Adrenal gland (tissue), 12 donors: ENCODE results near the gene HOXC13. TPM values are rescaled to one million over a fixed set of nuclear protein-coding genes. Genes with fewer than 3 reads are reported as not detected.

Experiments
- DNase-seq, 7 donors: peaks; one replicate each; pipeline ENCODE4 v3.0.0-alpha.2; 2019 to 2020
- H3K27ac ChIP-seq, 5 donors: fragments of 200-600 bp; sonication (generic) in 4 of 5; 1 replicate in 3 of 5; 2 replicates in 2 of 5; pipeline versions ENCODE4 v1.5.1 to v1.8.0; 2016 to 2020; ENCODE audit warnings: mild to moderate bottlenecking in 1 of 5
- H3K27me3 ChIP-seq: fragments of 200-600 bp; 2 replicates; pipeline ENCODE4 v1.8.0; 2021
- H3K36me3 ChIP-seq, 2 donors: fragments of 200-600 bp; replicated peaks in 1 of 2; 1 replicate in 1 of 2; 2 replicates in 1 of 2; pipeline versions ENCODE4 v1.5.1 to v1.8.0; 2018 to 2022
- H3K4me1 ChIP-seq, 2 donors: fragments of 200-600 bp; replicated peaks in 1 of 2; 1 replicate in 1 of 2; 2 replicates in 1 of 2; pipeline versions ENCODE4 v1.5.1 to v1.8.0; 2018 to 2021
- H3K4me3 ChIP-seq, 4 donors: fragments of 200-600 bp; sonication (generic) in 3 of 4; one replicate each; pipeline ENCODE4 v1.5.1; 2016 to 2018
- H3K9me3 ChIP-seq, 3 donors: fragments of 200-600 bp; sonication (generic) in 1 of 3; replicated peaks in 1 of 3; 1 replicate in 2 of 3; 2 replicates in 1 of 3; pipeline versions ENCODE4 v1.5.1 to v1.8.0; 2016 to 2021
- POLR2A ChIP-seq, 2 donors: fragments of 450-650 bp; IDR thresholded peaks; one replicate each; pipeline ENCODE4 v1.6.1; 2017; ENCODE audit warnings: antibody characterized with exemption in 2 of 2, mild to moderate bottlenecking in 2 of 2, moderate library complexity in 1 of 2
- WGBS, 4 donors: extraction: QIAGEN DNeasy Blood & Tissue Kit in 2 of 4; methylation state at CpG; one replicate each; pipeline versions ENCODE4 v1.1.5 to v1.1.7; 2013 to 2017; 5-methylcytosine and 5-hydroxymethylcytosine counted together
- intact Hi-C, 2 donors: fragments of 100-400 bp; cut with DNase I; formaldehyde crosslinking; loops; one replicate each; pipeline versions ENCODE4 v1.14.1 to v1.15.0; 2022 to 2023
- polyA plus RNA-seq, 3 donors: library from polyadenylated mRNA; stranded (reverse); fragments of 200-250 nt in 2 of 3; fragments of 350-450 nt in 1 of 3; fragmentation: Illumina TruSeq in 1 of 3; extraction: RNeasy Lipid Tissue Mini Kit (QIAGEN cat#74804) in 1 of 3; gene quantifications; one replicate each; pipeline ENCODE4 v1.2.3, GENCODE V29; 2013 to 2014
- total RNA-seq, 9 donors: library from RNA; depleted of rRNA in 4 of 9; stranded (reverse); fragments of >200 nt in 4 of 9; fragments of 120-200 nt in 1 of 9; fragmentation: NEBNext Ultra II Directional in 1 of 9; extraction: Animal tissue kit (Norgen Biotek cat#: 25700) in 1 of 9; gene quantifications; one replicate each; pipeline versions ENCODE4 v1.1.0 to v1.2.4, GENCODE V29; 2013 to 2023
- TF ChIP-seq, protein P1 (sequence below), 6 experiments: fragments of 450-650 bp in 4 of 6; fragments of 200-600 bp in 2 of 6; sonication (generic) in 1 of 6; IDR thresholded peaks; 1 replicate in 5 of 6; 2 replicates in 1 of 6; pipeline versions ENCODE4 v1.5.1 to v1.8.0; 2016 to 2021; ENCODE audit warnings: antibody characterized with exemption in 6 of 6, mild to moderate bottlenecking in 2 of 6, moderate library complexity in 1 of 6
- donor health status: healthy with polysubstance abuse.
- donor health status: Bipolar disorder and iron deficiency.
- donor health status: DM: yes; HTN: yes; CAD: no.
- donor health status: DM: no; HTN: no; CAD: no.
- donor health status: DM: no; HTN: no; CAD: no.
- donor health status: DM: yes; HTN: yes; CAD: no.

HOXC13 gene
- total and polyA plus RNA-seq, 12 donors, result 0.11 TPM; not detected in 11

DNA sequence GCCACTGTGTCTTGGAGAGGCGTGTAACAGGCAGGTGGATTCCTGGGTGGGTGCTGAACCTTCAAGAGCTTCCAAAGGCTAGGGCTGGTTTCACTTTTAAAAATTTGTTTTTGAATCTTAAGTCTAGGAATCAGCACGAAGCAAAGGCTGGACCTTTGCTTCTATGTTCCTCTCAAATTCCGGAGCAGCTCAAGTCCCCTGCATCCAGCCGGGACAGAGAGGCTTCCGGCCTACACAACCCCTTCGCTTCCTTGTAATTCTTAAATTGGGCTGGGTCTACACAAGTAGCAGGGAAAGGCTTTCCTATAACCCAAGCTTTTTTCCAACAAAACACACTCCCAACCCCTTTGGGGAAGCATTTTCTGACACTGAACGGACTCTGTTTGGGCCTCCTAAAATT lies 24.4 kb downstream of the HOXC13 start:
- Histone ChIP-seq H3K4me3 (no peak overlapping the region), H3K9me3 (no peaks in the 10 kb centered on the region), H3K4me1 (peaks cover 0 to 3% of the 10 kb centered on the region in 2 donors), H3K36me3 (no peaks in the 10 kb centered on the region), H3K27me3 (peaks cover 100% of the 10 kb centered on the region), H3K27ac (no peak overlapping the region)
- intact Hi-C loops, result loop anchor here in 1 of 2 donors (10.0 kb wide), 1 partner anchor 258 kb away; no protein-coding TSS in a partner anchor
- TF ChIP-seq, protein P1, sequence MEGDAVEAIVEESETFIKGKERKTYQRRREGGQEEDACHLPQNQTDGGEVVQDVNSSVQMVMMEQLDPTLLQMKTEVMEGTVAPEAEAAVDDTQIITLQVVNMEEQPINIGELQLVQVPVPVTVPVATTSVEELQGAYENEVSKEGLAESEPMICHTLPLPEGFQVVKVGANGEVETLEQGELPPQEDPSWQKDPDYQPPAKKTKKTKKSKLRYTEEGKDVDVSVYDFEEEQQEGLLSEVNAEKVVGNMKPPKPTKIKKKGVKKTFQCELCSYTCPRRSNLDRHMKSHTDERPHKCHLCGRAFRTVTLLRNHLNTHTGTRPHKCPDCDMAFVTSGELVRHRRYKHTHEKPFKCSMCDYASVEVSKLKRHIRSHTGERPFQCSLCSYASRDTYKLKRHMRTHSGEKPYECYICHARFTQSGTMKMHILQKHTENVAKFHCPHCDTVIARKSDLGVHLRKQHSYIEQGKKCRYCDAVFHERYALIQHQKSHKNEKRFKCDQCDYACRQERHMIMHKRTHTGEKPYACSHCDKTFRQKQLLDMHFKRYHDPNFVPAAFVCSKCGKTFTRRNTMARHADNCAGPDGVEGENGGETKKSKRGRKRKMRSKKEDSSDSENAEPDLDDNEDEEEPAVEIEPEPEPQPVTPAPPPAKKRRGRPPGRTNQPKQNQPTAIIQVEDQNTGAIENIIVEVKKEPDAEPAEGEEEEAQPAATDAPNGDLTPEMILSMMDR (IDR thresholded peaks at IDR 0.05), result no peak
- no peak for TF ChIP-seq POLR2A (IDR thresholded peaks at IDR 0.05)
- DNase-seq, result no peak
- WGBS, 4 donors, result 31 to 53% (median 37%) methylated on average over 7 of the region's 7 CpGs

DNA sequence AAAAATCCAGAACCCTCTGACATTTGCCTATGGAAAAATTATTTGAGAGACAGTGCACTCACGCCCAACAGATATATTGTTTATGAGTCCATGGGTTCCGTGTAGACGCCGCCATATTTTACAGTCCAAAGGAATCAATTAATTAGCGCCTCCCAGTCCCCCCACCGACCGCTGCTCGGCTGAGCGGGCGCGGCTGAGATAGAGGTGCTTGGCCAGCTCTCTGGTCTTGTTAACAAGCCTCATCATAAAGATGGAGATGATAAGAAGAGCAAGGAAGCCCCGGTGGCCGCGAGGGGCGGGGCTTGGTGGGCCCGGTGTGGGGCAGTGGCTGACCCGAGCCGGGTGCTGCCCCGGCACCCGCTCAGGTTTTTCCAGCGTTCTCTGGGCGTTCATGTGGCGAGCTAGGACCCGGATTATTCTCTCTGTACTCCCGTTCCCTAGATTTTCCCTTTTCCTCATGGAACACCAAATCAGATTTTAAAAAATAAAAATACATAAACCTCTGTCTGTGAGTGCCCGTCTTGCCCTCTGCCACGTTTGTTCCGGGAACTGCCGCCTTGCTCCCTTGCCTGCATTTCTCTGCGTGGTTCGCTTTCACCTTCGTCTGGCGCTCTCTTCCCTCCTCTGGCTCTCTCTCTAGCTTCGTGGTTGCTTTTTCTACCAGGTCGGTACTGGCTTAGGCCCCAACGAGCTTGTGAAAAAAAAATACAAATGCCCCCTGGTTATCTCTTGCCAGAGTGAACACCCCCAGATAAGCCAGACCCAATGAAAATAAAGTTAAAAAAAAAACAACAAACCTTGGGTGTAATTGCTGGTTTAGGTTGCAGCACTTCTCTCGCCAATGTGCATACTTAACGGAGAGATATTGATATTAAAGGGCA lies 25.0 kb downstream of the HOXC13 start:
- WGBS, 4 donors, result 11 to 20% (median 15%) methylated on average over 37 to 38 of the region's 38 CpGs
- no peak for DNase-seq
- Histone ChIP-seq H3K36me3 (no peaks in the 10 kb centered on the region), H3K4me3 (no peak overlapping the region), H3K27ac (no peak overlapping the region), H3K9me3 (no peaks in the 10 kb centered on the region), H3K27me3 (peaks cover 100% of the 10 kb centered on the region), H3K4me1 (peaks cover 0 to 3% of the 10 kb centered on the region in 2 donors)
- TF ChIP-seq, protein P1 (IDR thresholded peaks at IDR 0.05), result no peak
- TF ChIP-seq POLR2A (IDR thresholded peaks at IDR 0.05), result no peak
- intact Hi-C loops, result loop anchor here in 1 of 2 donors (10.0 kb wide), 1 partner anchor 259 kb away; no protein-coding TSS in a partner anchor

DNA sequence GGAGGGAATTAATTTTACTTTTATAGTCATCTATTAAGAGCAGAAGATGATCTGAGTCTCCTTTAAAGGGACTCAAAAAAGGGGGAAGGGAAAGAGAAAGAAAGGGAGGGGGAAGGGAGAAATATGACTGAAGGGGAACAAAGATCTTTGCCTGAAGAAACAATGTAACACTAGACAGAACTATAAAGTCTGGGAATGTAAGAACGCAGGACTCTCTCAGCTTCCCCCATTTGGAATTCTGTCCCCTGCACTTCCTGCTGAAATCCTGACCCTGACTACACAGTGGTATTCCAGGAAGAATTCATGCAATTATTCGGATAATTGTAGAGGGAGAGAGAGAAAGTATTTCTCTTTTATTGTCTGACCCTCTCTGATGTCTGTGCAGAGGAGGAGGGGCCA lies 25.7 kb downstream of the HOXC13 start:
- H3K4me3 ChIP-seq, result no peak overlapping the region
- H3K27ac ChIP-seq, result no peak overlapping the region
- no peaks in the 10 kb centered on the region for H3K9me3 ChIP-seq
- H3K4me1 ChIP-seq, result peaks cover 0 to 3% of the 10 kb centered on the region in 2 donors
- WGBS, 4 donors, result 12 to 22% (median 19%) methylated on average over 2 of the region's 2 CpGs
- H3K36me3 ChIP-seq, result no peaks in the 10 kb centered on the region
- no peak for DNase-seq
- peaks cover 99% of the 10 kb centered on the region for H3K27me3 ChIP-seq
- TF ChIP-seq POLR2A (IDR thresholded peaks at IDR 0.05), result no peak
- TF ChIP-seq, protein P1 (IDR thresholded peaks at IDR 0.05), result no peak
- intact Hi-C loops, result loop anchor here in 1 of 2 donors (10.0 kb wide), 1 partner anchor 260 kb away; no protein-coding TSS in a partner anchor

DNA sequence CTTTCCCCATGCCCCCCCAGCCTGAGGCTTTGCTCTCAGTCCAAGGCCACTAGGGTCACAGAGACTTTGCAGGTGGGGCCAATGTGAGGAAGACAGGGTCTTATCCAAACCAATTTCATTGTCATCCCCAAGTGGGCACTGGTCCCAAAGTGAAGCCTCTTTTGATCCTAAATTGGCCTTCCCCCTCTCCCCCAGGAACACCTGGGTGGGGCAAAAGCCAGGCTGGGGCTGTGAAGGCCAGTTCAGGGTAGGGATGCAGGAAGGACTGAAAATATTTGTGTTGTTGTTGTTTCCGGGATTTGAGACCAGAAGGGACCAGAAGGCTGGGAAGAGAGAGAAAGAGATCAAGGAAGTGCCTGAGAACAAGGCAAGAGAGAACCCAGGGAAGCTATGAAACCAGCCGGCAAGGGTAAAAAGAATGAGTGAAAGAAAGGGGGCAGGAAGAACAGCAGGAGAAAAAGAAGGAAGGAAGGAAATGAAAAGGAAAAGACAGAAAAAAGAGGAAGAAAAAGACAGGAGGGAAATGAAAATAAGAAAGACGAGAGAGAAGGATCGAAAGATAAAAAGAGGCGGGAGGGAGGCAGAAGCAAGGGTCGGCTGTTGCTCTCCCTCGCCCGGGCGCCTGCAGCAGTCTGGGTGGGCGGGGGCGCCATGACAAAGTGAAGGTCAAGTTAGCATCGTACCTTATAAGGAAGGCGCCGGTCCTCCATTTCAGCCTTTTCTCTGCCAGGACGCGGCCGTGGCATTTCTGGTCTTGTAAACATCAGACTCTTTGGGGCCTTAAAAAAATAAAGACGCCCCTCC lies 26.9 kb downstream of the HOXC13 start:
- Histone ChIP-seq H3K27me3 (peaks cover 99% of the 10 kb centered on the region), H3K36me3 (no peaks in the 10 kb centered on the region), H3K9me3 (no peaks in the 10 kb centered on the region), H3K4me3 (no peak overlapping the region), H3K4me1 (peaks cover 0 to 3% of the 10 kb centered on the region in 2 donors), H3K27ac (no peak overlapping the region)
- 4 to 5% (median 4%) methylated on average over 18 of the region's 18 CpGs for WGBS, 4 donors
- intact Hi-C loops, result loop anchor here in 1 of 2 donors (10.0 kb wide), 1 partner anchor 261 kb away; no protein-coding TSS in a partner anchor
- TF ChIP-seq, protein P1 (IDR thresholded peaks at IDR 0.05), result no peak
- TF ChIP-seq POLR2A (IDR thresholded peaks at IDR 0.05), result no peak
- no peak for DNase-seq
